Measurements from ENCODE around the gene SCN5A. TPM values are rescaled to one million over a fixed set of nuclear protein-coding genes. Genes with fewer than 3 reads are reported as not detected.

Gene SCN5A
- polyA plus RNA-seq, 1 donor (not counting 4 experiments of a cell fraction or from before 2014, with no cell fraction given) = 0.26 TPM

- H3K4me3 ChIP-seq (ENCODE audit: control insufficient read depth in 2 of 3, extremely low read depth in 1 of 3, insufficient read depth in 2 of 3, low read depth in 1 of 3, low read length in 3 of 3) = no peak overlapping the region
- H3K9me1 ChIP-seq (ENCODE audit: control insufficient read depth, extremely low read depth, insufficient read depth, low read length) = no peaks in the 10 kb centered on the region
- H3K4me2 ChIP-seq (ENCODE audit: control insufficient read depth, extremely low read depth, insufficient read depth, low read depth, low read length) = no peak overlapping the region
- no peak overlapping the region for H3K9ac ChIP-seq (ENCODE audit: control insufficient read depth, extremely low read depth, insufficient read depth, low read length)
- no peak for TF ChIP-seq CTCF (optimal IDR thresholded peaks at IDR 0.05 in 1 of 3, IDR thresholded peaks at IDR 0.05 in 1 of 3, conservative IDR thresholded peaks at IDR 0.05 in 1 of 3; ENCODE audit: extremely low read depth in 1 of 3, insufficient read depth in 2 of 3, low read length in 3 of 3)
- TF ChIP-seq EZH2 (IDR thresholded peaks at IDR 0.05; ENCODE audit: low read length) = no peak
- H3K4me1 ChIP-seq (ENCODE audit: control insufficient read depth, extremely low read depth, insufficient read depth, low read length) = peaks cover 4% of the 10 kb centered on the region
- no peak for FAIRE-seq
- no peak overlapping the region for H3K27ac ChIP-seq (ENCODE audit: control insufficient read depth, insufficient read depth, low read length)
- H2AFZ ChIP-seq (ENCODE audit: control insufficient read depth, low read length) = no peak overlapping the region
- dilution Hi-C loops (cut with MboI; ENCODE audit: extremely low pct_ligation_motif_present, low sequenced_read_pairs) = no loop called here
- H3K36me3 ChIP-seq (ENCODE audit: control insufficient read depth in 2 of 2, extremely low read depth in 1 of 2, insufficient read depth in 2 of 2, low read length in 2 of 2) = no peaks in the 10 kb centered on the region
- H3K79me2 ChIP-seq (ENCODE audit: control insufficient read depth, insufficient read depth, low read length) = no peaks in the 10 kb centered on the region
- no peaks in the 10 kb centered on the region for H3K9me3 ChIP-seq (ENCODE audit: control insufficient read depth, low read depth, low read length)
- no peak for DNase-seq (ENCODE audit: low read depth, low spot score)
- no peaks in the 10 kb centered on the region for H4K20me1 ChIP-seq (ENCODE audit: control insufficient read depth, extremely low read depth, insufficient read depth, low read length)
- H3K27me3 ChIP-seq (ENCODE audit: control insufficient read depth, extremely low read depth, insufficient read depth, low read length) = no peaks in the 10 kb centered on the region
Measured at GRCh38 chr3:38684546-38684945, 35.1 kb upstream of the SCN5A start.

- no peak overlapping the region for H3K27ac ChIP-seq (ENCODE audit: control insufficient read depth, insufficient read depth, low read length)
- DNase-seq (ENCODE audit: low read depth, low spot score) (no peak), FAIRE-seq (no peak)
- H3K4me2 ChIP-seq (ENCODE audit: control insufficient read depth, extremely low read depth, insufficient read depth, low read depth, low read length) = no peak overlapping the region
- H3K79me2 ChIP-seq (ENCODE audit: control insufficient read depth, insufficient read depth, low read length) = no peaks in the 10 kb centered on the region
- H3K27me3 ChIP-seq (ENCODE audit: control insufficient read depth, extremely low read depth, insufficient read depth, low read length) = no peaks in the 10 kb centered on the region
- no peak for TF ChIP-seq CTCF (optimal IDR thresholded peaks at IDR 0.05 in 1 of 3, IDR thresholded peaks at IDR 0.05 in 1 of 3, conservative IDR thresholded peaks at IDR 0.05 in 1 of 3; ENCODE audit: extremely low read depth in 1 of 3, insufficient read depth in 2 of 3, low read length in 3 of 3)
- TF ChIP-seq EZH2 (IDR thresholded peaks at IDR 0.05; ENCODE audit: low read length) = no peak
- H3K36me3 ChIP-seq (ENCODE audit: control insufficient read depth in 2 of 2, extremely low read depth in 1 of 2, insufficient read depth in 2 of 2, low read length in 2 of 2) = no peaks in the 10 kb centered on the region
- H3K4me1 ChIP-seq (ENCODE audit: control insufficient read depth, extremely low read depth, insufficient read depth, low read length) = no peaks in the 10 kb centered on the region
- dilution Hi-C loops (cut with MboI; ENCODE audit: extremely low pct_ligation_motif_present, low sequenced_read_pairs) = no loop called here
- H2AFZ ChIP-seq (ENCODE audit: control insufficient read depth, low read length) = no peak overlapping the region
- no peaks in the 10 kb centered on the region for H3K9me3 ChIP-seq (ENCODE audit: control insufficient read depth, low read depth, low read length)
- no peaks in the 10 kb centered on the region for H3K9me1 ChIP-seq (ENCODE audit: control insufficient read depth, extremely low read depth, insufficient read depth, low read length)
- no peak overlapping the region for H3K9ac ChIP-seq (ENCODE audit: control insufficient read depth, extremely low read depth, insufficient read depth, low read length)
- H3K4me3 ChIP-seq (ENCODE audit: control insufficient read depth in 2 of 3, extremely low read depth in 1 of 3, insufficient read depth in 2 of 3, low read depth in 1 of 3, low read length in 3 of 3) = no peak overlapping the region
- no peaks in the 10 kb centered on the region for H4K20me1 ChIP-seq (ENCODE audit: control insufficient read depth, extremely low read depth, insufficient read depth, low read length)
Measured at GRCh38 chr3:38669668-38670067, 20.2 kb upstream of the SCN5A start.
